GM19324 (cell line): ENCODE results near the gene MAGI1.

Source experiments
- ATAC-seq: cut with Tn5 transposase; IDR thresholded peaks from one replicate; pipeline ENCODE4 v1.9.1; 2021; ENCODE audit warnings: mild to moderate bottlenecking, moderate library complexity; ENCODE audit not compliant: unreplicated experiment, low FRiP score

The MAGI1 gene

GRCh38 chr3:65778968-65779367, 259.8 kb downstream of the MAGI1 start:
- no peak for ATAC-seq

- no peak for ATAC-seq
Observed at GRCh38 chr3:65777050-65777449, 261.7 kb downstream of the MAGI1 start.

- ATAC-seq: no peak
Observed at GRCh38 chr3:65776494-65776893, 262.2 kb downstream of the MAGI1 start.

DNA sequence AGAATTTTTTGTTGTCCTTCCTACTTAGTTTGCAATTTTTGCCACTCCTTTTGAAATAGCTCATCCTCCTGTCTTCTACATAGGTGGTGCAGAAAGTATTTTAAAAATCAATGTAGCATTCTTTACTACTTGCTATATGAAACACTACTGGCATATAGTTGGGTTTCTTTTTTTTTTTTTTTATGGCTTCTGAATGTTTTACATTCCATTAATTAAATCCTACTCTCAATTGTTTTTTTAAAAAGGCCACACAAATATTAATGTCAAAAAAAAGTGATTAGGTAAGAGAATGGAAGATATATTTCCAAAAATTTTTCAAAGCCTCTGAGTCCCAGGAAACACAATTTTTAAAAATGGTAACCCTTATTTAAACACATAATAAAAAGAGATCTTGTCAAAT, 262.6 kb downstream of the MAGI1 start:
- no peak for ATAC-seq

DNA sequence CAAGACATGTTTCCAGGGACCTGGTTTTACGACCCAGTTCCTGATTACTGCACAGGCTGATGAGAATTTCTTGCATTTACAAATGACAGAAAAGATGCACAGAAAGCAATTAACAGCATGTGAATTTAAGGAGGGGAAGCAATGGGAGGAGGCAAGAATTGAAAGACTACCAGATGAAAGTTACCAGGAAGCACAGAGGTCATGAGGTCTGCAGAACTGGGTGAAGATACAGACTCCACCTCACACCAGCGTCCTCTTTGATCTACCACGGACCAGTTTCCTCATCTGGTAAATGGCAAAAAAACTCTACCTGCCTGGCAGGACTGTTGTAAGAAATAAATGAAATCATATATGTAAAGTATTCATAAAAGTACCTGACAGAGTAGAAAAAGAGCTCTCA, 266.0 kb downstream of the MAGI1 start:
- no peak for ATAC-seq

- no peak for ATAC-seq
Observed at GRCh38 chr3:65767551-65767950, 271.2 kb downstream of the MAGI1 start.

GRCh38 chr3:65762235-65762580, 276.5 kb downstream of the MAGI1 start:
- ATAC-seq: no peak

DNA sequence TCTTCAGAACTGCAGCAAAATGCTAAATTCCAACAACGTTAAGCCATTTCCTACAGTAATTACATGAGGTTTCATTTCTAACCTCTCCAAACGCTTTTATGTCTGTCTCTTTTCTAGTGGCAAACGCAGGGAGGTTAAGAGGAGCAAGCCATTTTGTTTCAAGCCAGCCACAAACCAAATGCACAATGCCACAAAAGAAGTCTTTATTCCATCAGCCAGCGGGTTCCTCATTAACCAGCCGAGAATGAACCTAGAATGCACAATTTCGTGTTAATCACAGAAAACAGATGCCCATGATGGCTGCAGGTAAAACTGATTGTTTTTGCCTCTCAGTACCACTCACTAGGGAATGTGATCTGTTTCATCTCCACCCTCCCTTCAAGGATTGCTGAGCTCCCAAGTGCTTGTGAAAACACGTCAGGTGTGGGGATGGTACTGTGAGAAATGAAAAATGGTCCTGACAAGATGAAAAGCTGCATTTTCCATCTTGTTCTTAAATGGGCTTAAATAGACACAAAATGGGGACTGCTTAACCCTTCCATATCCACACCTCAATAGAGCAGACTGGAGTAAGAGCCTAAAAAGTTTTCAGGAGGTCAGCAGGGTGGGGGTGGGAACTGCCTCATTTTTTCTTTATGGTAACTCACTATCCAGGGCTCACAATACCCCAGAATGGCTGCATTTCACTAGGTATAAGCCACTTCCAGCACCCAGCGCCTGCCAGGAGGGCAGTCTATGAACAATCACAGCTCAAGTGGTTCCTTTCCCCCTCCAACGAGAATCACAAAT, 277.1 kb downstream of the MAGI1 start:
- no peak for ATAC-seq

GRCh38 chr3:65758876-65759598, 279.7 kb downstream of the MAGI1 start:
- no peak for ATAC-seq

DNA sequence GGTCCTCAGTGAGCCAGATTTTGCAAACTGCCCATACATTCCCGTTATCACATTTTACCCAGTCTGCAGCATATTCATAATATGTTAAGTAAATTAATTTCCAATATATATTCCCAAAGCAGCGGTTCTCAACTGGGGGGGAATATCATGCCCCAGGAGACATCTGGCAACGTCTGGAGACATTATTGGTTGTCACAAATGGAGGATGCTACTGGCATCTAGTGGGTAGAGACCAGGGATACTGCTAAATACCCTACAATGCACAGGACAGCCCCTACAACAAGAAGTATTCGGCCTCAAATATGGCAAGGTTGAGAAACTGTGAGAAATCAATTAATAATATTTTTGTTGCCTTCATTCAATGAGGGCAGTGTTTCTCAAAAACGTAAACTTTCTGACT, 280.3 kb downstream of the MAGI1 start:
- ATAC-seq: no peak

DNA sequence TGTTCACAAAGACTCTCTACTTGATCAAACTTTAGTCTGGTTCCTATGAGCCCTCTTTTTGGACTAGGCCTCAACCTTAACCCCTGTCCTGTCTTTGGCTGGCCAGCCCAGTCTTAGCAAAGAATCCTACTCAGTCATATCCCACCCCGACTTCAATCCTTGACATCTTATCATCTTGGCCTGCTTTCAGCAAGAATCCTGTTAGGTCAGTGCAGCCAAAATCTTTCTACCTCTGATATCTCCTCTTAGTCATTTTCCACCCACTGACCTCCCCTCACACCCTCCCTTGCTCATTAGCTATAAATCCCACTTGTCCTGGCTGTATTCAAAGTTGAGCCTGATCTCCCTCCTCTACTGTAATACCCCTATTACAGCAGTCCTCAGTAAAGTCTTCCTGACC, 286.1 kb downstream of the MAGI1 start:
- ATAC-seq: no peak

DNA sequence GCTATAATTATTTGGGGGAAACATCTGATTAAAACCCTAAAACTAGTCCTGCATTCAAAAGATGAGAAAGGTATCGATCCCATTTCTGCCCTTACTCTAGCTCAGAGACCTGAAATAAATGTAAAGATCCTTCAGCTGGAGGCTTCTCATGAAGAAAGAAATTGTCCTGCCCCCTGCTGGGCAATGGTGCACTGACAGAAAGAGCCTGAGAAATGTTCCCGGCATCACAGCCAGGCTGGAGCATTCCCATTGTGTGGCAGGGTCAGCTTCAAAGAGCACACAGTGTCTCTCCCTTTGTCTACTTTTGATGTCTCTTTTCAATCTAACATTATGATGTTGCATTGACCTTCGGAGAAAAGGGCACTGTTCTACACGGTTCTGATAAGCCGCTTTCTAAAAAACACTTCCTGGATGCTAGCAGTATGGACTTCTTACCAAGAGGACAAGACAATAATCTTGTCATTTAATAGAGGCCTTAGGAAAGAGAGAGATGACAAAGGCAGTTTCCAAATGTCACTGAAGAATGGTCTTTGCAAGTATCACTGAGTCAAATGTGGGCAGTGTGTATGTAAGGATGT, 287.5 kb downstream of the MAGI1 start:
- no peak for ATAC-seq

DNA sequence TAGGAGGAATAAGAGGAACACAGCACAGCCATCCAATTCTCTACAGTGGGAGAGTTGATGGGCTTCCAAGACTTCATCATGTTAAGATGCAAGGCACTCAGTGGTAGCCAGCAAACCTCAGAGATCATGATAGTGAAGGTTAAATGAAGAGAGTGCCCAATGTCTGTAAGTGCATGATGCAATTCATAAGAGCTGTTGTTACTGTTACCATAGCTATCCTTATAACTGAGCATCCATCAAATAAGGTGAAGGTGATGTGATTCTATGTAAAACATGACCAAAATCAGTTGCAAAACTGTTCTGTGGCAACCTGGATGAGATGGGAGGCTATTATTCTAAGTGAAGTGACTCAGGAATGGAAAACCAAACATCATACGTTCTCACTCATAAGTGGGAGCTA, 289.7 kb downstream of the MAGI1 start:
- no peak for ATAC-seq

GRCh38 chr3:65748326-65748725, 290.4 kb downstream of the MAGI1 start:
- no peak for ATAC-seq

- no peak for ATAC-seq
Observed at GRCh38 chr3:65746848-65747247, 291.9 kb downstream of the MAGI1 start.

GRCh38 chr3:65745306-65745705, 293.4 kb downstream of the MAGI1 start:
- ATAC-seq: no peak

DNA sequence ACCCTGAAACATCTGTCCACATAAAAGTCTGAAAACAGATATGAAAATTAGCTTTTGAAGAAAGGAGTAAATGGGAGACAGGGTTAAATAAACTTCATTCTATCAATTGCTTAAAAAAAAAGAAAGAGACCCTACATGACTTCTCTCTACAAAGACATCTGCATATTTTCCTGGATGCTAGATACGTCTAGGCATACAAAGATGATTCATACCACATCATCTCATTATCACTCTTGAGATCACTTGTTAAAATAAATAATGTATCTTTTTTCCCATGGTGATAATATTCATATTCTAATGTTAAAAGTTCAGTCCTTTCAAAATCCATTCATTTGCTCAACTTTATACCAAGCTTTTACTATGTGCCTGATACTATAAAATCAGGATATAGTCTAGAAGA, 295.8 kb downstream of the MAGI1 start:
- ATAC-seq: no peak

- ATAC-seq: no peak
Observed at GRCh38 chr3:65741540-65741939, 297.2 kb downstream of the MAGI1 start.

DNA sequence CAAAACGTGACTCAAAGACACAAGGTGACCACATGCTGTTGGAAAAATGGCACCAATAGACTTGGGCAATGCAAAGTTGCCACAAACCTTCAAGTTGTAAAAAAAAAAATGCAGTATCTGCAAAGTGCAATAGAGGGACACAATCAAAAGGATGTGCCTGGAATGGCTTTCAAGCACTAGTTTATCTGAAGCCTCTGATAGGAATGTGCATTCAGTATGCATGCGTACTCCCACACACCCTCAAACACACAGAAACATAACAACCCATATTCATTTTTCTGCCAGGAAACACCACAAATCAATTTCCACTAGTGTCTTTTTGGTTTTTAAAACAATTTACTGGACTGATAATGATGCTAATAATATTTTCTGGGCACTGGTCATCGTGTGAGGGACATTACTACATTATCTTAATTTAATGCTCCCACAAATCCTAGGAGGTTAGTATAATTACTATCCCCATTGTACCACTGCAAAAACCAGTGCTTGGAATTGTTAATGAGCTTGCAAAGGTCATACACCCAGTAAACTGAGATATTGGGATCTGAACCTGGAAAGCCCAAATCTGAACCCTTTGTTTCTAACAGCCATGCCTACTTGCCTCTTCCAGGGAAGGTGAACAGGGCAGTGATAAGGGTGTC, 298.7 kb downstream of the MAGI1 start:
- no peak for ATAC-seq

GRCh38 chr3:65734792-65735191, 303.9 kb downstream of the MAGI1 start:
- ATAC-seq: no peak

- no peak for ATAC-seq
Observed at GRCh38 chr3:65734382-65734781, 304.3 kb downstream of the MAGI1 start.
